Lower lobe of right lung (tissue), 2 donors: Measurements from ENCODE around the gene MAOA. TPM values are rescaled to one million over a fixed set of nuclear protein-coding genes. Genes with fewer than 3 reads are reported as not detected.

Experiments used
- ATAC-seq, 2 donors: fragments of 200-7000 bp; cut with Tn5 transposase; one replicate each; pipeline ENCODE4 v1.9.1; 2020 to 2022; ENCODE audit warnings: mild to moderate bottlenecking in 2 of 2, moderate library complexity in 2 of 2
- DNase-seq: peaks from one replicate; pipeline ENCODE4 v3.0.0-alpha.2; 2020
- H3K27ac ChIP-seq: fragments of 200-600 bp; one replicate; pipeline ENCODE4 v1.8.0; 2022
- H3K27me3 ChIP-seq: fragments of 200-600 bp; one replicate; pipeline ENCODE4 v1.8.0; 2022; ENCODE audit warnings: low read depth
- H3K36me3 ChIP-seq: fragments of 200-600 bp; one replicate; pipeline ENCODE4 v1.8.0; 2022; ENCODE audit warnings: mild to moderate bottlenecking
- H3K4me1 ChIP-seq: fragments of 200-600 bp; one replicate; pipeline ENCODE4 v1.8.0; 2022
- H3K4me3 ChIP-seq: fragments of 200-600 bp; one replicate; pipeline ENCODE4 v1.8.0; 2022; ENCODE audit warnings: mild to moderate bottlenecking
- H3K9me3 ChIP-seq: fragments of 200-600 bp; one replicate; pipeline ENCODE4 v1.8.0; 2022
- intact Hi-C: fragments of 100-400 bp; cut with DNase I; formaldehyde crosslinking; loops from one replicate; pipeline ENCODE4 v1.11.0; 2022
- total RNA-seq: library from RNA; stranded (reverse); fragmentation: NEBNext Ultra II Directional; extraction: Animal tissue kit (Norgen Biotek cat#: 25700); gene quantifications from one replicate; pipeline ENCODE4 v1.2.1, GENCODE V29; 2021
- TF ChIP-seq, protein P1 (sequence below): fragments of 200-600 bp; IDR thresholded peaks from one replicate; pipeline ENCODE4 v1.8.0; 2022; ENCODE audit warnings: antibody characterized with exemption, mild to moderate bottlenecking
- donor health status: DM: no; HTN: yes; CAD: no; lungs with severe emphysema.

The MAOA gene
- total RNA-seq, 1 donor from 2014 or later = 159 TPM

DNA sequence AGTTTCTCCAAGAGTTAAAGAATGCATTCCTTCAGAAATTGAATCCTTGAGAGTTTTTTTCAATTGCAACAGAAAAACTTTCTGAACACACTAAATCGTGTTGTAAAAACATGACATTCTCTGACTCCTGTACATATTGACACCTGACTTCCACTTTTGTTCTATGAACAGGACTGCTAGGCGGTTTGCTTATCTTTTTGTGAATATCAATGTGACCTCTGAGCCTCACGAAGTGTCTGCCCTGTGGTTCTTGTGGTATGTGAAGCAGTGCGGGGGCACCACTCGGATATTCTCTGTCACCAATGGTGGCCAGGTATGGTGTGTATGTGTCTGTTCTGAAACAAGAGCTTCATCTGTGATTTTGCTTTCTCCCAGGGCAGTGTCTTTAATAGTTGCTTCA is 71.9 kb downstream of the MAOA start:
- intact Hi-C loops = no loop called here
- H3K4me3 ChIP-seq = no peak overlapping the region
- H3K27me3 ChIP-seq = no peaks in the 10 kb centered on the region
- peaks cover 15% of the 10 kb centered on the region for H3K36me3 ChIP-seq
- ATAC-seq (no peak), DNase-seq (no peak)
- no peak overlapping the region for H3K27ac ChIP-seq
- peaks cover 7% of the 10 kb centered on the region for H3K4me1 ChIP-seq
- H3K9me3 ChIP-seq = no peaks in the 10 kb centered on the region
- TF ChIP-seq, protein P1, sequence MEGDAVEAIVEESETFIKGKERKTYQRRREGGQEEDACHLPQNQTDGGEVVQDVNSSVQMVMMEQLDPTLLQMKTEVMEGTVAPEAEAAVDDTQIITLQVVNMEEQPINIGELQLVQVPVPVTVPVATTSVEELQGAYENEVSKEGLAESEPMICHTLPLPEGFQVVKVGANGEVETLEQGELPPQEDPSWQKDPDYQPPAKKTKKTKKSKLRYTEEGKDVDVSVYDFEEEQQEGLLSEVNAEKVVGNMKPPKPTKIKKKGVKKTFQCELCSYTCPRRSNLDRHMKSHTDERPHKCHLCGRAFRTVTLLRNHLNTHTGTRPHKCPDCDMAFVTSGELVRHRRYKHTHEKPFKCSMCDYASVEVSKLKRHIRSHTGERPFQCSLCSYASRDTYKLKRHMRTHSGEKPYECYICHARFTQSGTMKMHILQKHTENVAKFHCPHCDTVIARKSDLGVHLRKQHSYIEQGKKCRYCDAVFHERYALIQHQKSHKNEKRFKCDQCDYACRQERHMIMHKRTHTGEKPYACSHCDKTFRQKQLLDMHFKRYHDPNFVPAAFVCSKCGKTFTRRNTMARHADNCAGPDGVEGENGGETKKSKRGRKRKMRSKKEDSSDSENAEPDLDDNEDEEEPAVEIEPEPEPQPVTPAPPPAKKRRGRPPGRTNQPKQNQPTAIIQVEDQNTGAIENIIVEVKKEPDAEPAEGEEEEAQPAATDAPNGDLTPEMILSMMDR = no peak

DNA sequence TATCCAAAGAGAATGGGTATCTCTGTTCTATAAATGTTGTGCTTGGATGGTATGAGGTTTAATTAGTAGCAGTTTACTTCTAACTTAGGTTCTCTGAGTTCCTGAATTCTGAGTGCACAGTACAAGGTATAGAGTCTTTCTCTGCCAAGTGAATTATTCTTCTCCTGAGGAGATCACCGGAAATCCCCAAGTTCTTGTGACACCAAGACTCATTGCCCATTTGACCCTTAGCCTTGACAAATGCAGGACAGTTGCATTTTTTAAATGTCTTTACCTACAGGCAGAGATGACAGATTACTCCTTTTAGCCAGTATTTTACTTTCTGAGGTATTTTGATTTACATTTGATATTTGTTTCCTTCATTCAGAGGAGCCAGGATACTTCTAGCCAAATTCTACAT is 72.9 kb downstream of the MAOA start:
- DNase-seq = no peak
- Histone ChIP-seq H3K27me3 (no peaks in the 10 kb centered on the region), H3K4me1 (peaks cover 7% of the 10 kb centered on the region), H3K27ac (no peak overlapping the region), H3K9me3 (no peaks in the 10 kb centered on the region), H3K36me3 (peaks cover 25% of the 10 kb centered on the region), H3K4me3 (no peak overlapping the region)
- TF ChIP-seq, protein P1 = no peak
- intact Hi-C loops = no loop called here
- no peak for ATAC-seq

DNA sequence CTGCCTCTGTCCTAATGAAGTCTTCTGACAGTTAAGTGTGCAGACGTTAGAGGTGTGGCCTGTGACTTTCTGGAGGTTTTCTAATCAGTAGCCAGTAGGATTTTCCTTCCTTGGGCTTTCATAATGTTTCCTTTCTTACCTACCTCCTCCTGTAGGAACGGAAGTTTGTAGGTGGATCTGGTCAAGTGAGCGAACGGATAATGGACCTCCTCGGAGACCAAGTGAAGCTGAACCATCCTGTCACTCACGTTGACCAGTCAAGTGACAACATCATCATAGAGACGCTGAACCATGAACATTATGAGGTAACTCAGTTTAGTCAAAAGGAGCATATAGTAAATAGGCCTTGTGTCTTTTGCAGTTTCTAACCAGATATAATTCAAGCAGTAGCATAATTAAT is 75.0 kb downstream of the MAOA start:
- Histone ChIP-seq H3K4me3 (no peak overlapping the region), H3K27me3 (no peaks in the 10 kb centered on the region), H3K9me3 (no peaks in the 10 kb centered on the region), H3K4me1 (peaks cover 7% of the 10 kb centered on the region), H3K27ac (no peak overlapping the region), H3K36me3 (peaks cover 25% of the 10 kb centered on the region)
- DNase-seq (no peak), ATAC-seq (no peak)
- intact Hi-C loops = no loop called here
- TF ChIP-seq, protein P1 = no peak

DNA sequence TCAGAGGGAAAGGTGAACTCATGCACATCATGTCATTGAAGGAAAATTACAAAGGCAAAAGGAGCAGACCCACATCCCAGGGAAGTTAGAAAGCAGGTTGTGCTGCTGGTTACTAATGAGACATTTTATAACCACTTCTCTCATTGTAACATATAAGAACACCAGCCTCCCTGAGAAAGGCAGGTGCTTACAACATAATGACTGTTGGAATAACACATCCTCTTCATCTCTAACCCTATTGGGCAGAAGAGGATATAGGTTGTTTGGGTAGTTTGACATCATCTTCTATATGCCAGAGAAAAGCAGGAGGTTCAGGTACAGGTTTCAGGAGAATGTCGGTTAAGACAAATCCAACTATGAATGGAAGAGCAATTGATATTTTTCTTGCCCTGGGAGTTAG is 77.6 kb downstream of the MAOA start:
- intact Hi-C loops = no loop called here
- Histone ChIP-seq H3K27ac (no peak overlapping the region), H3K36me3 (peaks cover 35% of the 10 kb centered on the region)

DNA sequence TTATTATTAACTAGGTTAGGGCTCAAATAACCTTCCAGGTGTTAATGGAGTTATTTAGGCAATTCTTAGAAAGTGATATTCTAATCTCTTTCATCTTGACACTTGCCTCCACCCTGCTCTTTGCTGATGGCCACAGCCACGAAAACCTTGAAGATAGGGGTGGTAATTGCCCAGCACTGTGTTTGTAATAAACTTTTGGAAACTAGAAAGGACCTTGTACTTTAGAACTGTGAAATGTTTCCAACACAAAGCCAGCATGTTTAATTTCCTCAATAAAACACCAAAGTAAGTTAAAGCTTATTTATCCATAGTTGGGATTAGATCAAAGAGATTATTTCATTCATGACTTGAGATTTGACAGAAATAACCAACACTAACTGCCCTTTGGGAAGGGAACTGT is 78.3 kb downstream of the MAOA start:
- peaks cover 35% of the 10 kb centered on the region for H3K36me3 ChIP-seq
- no peaks in the 10 kb centered on the region for H3K9me3 ChIP-seq
- TF ChIP-seq, protein P1 = no peak
- H3K27me3 ChIP-seq = no peaks in the 10 kb centered on the region
- H3K27ac ChIP-seq = no peak overlapping the region
- ATAC-seq (no peak), DNase-seq (no peak)
- H3K4me3 ChIP-seq = no peak overlapping the region
- intact Hi-C loops = no loop called here
- no peaks in the 10 kb centered on the region for H3K4me1 ChIP-seq

More for the DNA sequence above, 77.6 kb downstream of the MAOA start:
- Histone ChIP-seq H3K9me3 (no peaks in the 10 kb centered on the region), H3K4me1 (no peaks in the 10 kb centered on the region), H3K27me3 (no peaks in the 10 kb centered on the region), H3K4me3 (no peak overlapping the region)
- TF ChIP-seq, protein P1 = no peak
- DNase-seq = no peak
- no peak for ATAC-seq

DNA sequence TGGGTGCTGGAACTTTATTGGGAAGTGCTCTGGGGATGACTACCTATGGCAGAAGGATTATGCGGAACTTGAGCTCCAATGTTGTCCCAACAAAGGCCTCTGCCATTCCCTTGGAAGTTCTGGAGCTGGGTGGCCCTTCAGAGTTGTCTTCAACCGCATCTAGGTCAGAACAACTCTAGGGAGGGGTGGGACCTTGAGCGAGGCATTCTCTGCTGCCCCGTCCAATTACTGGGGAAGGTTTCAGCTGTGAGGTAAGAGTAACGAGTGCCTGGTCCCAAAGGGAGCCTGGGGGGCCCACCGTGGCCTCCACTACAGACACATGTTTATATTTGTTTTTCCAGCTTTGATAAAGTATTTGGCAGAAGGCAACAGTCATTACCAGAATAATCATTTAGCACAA is 79.4 kb downstream of the MAOA start:
- peaks cover 37% of the 10 kb centered on the region for H3K36me3 ChIP-seq
- no peak overlapping the region for H3K27ac ChIP-seq
- H3K9me3 ChIP-seq = no peaks in the 10 kb centered on the region
- TF ChIP-seq, protein P1 = no peak
- H3K27me3 ChIP-seq = no peaks in the 10 kb centered on the region
- no peak overlapping the region for H3K4me3 ChIP-seq
- ATAC-seq = peak in 1 of 2 donors; percentile 9
- no peaks in the 10 kb centered on the region for H3K4me1 ChIP-seq
- DNase-seq = no peak
- intact Hi-C loops = no loop called here
